K562 (cell line): ENCODE data around the gene ENTR1. TPM values are rescaled to one million over a fixed set of nuclear protein-coding genes. Genes with fewer than 3 reads are reported as not detected.
A peak's percentile ranks its signal among the peaks of the same experiment; 100 is the strongest.
"Not testable (repeated sequence)": the region's sequence is repeated elsewhere in the genome, so short reads cannot be mapped to it uniquely, and the experiment has no call there.

Source experiments
- ATAC-seq: fragments of 200-7000 bp; cut with Tn5 transposase; 3 replicates; pipeline ENCODE4 v1.9.1; 2020; ENCODE audit warnings: moderate library complexity
- BruUV-seq: library from RNA; stranded (reverse); fragments of 400-500 nt; replicated peaks from 2 replicates; lab custom pipeline; 2021; lab: Mats Ljungman, UMichigan
- CTCF ChIA-PET: fragments of 300-600 bp; formaldehyde crosslinking; extraction: SDS; loops from one replicate; lab custom pipeline; 2021; ENCODE audit warnings: low intra/inter-chr PET ratio; lab: Yijun Ruan, JAX
- POLR2A ChIA-PET: fragments of 300-600, 350-650 bp; sonication (Branson Sonifier 250); formaldehyde crosslinking; extraction: SDS; loops from one replicate; lab custom pipeline; 2021; ENCODE audit warnings: antibody characterized with exemption, inconsistent platforms; lab: Yijun Ruan, JAX
- DNase-seq, 4 experiments: peaks; one replicate each; pipeline versions ENCODE4 v3.0.0 to v3.0.0-alpha.2; 2011 to 2018; ENCODE audit warnings: low spot score in 3 of 4, mixed read lengths in 3 of 4; ENCODE audit errors: extremely low read depth in 1 of 4
- FAIRE-seq: peaks from 2 replicates; lab custom pipeline; 2011; peaks lifted over from hg19 to GRCh38; lab: Jason Lieb, UNC
- H2AFZ ChIP-seq: 2 replicates; pipeline ENCODE4 v1.6.0; 2011; ENCODE audit warnings: low read depth, low read length, control low read depth, inconsistent platforms
- H3K27ac ChIP-seq: fragments of 200-600 bp; 3 replicates; pipeline ENCODE4 v1.8.0; 2011; ENCODE audit warnings: low read depth, mild to moderate bottlenecking, control low read depth, inconsistent platforms, low read length, moderate library complexity, mixed read lengths; ENCODE audit errors: extremely low read depth
- H3K27me3 ChIP-seq, 2 experiments: fragments of 300-600 bp in 1 of 2; 2 replicates in 1 of 2; 3 replicates in 1 of 2; pipeline versions ENCODE4 v1.6.0 to v1.8.0; 2011; ENCODE audit warnings: inconsistent platforms in 2 of 2, low read length in 2 of 2, mild to moderate bottlenecking in 1 of 2, mixed read lengths in 1 of 2, moderate library complexity in 1 of 2; ENCODE audit not compliant: control insufficient read depth in 2 of 2, insufficient read depth in 2 of 2
- H3K36me3 ChIP-seq: fragments of 300-600 bp; 3 replicates; pipeline ENCODE4 v1.8.0; 2011; ENCODE audit warnings: mild to moderate bottlenecking, low read length, inconsistent platforms; ENCODE audit not compliant: control insufficient read depth, insufficient read depth
- H3K4me1 ChIP-seq, 2 experiments: fragments of 200-600 bp in 1 of 2; replicated peaks in 1 of 2; 2 replicates in 1 of 2; 3 replicates in 1 of 2; pipeline versions ENCODE4 v1.5.1 to v1.8.0; 2011; ENCODE audit warnings: inconsistent platforms in 2 of 2, low read length in 2 of 2, mild to moderate bottlenecking in 1 of 2, mixed read lengths in 1 of 2, moderate library complexity in 1 of 2; ENCODE audit not compliant: control insufficient read depth in 2 of 2, insufficient read depth in 2 of 2
- H3K4me2 ChIP-seq: 2 replicates; pipeline ENCODE4 v1.6.1; 2011; ENCODE audit warnings: low read length, control low read depth, inconsistent platforms, mixed read lengths; ENCODE audit not compliant: insufficient read depth
- H3K4me3 ChIP-seq: fragments of 200-600 bp; sonication (generic), shearing (Covaris generic); 2 replicates; pipeline ENCODE4 v1.5.1; 2016; ENCODE audit warnings: control low read depth, inconsistent platforms
- H3K79me2 ChIP-seq: fragments of 200-600 bp; 3 replicates; pipeline ENCODE4 v1.8.0; 2011; ENCODE audit warnings: low read length, inconsistent platforms; ENCODE audit not compliant: control insufficient read depth, insufficient read depth
- H3K9ac ChIP-seq, 2 experiments: 2 replicates each; pipeline versions ENCODE4 v1.6.0 to v1.6.1; 2011; ENCODE audit warnings: low read depth in 2 of 2, low read length in 2 of 2, control low read depth in 1 of 2, inconsistent platforms in 1 of 2, mild to moderate bottlenecking in 1 of 2, mixed read lengths in 1 of 2; ENCODE audit not compliant: insufficient read depth in 1 of 2
- H3K9me1 ChIP-seq: one replicate; pipeline ENCODE4 v1.6.0; 2011; ENCODE audit warnings: inconsistent platforms, mild to moderate bottlenecking, low read length, moderate library complexity; ENCODE audit not compliant: control insufficient read depth, insufficient read depth
- H3K9me3 ChIP-seq: replicated peaks from 2 replicates; pipeline ENCODE4 v1.5.1; 2011; ENCODE audit warnings: low read depth, low read length, inconsistent platforms; ENCODE audit not compliant: control insufficient read depth, insufficient read depth
- H4K20me1 ChIP-seq: replicated peaks from 2 replicates; pipeline ENCODE4 v1.6.1; 2011; ENCODE audit warnings: low read length, inconsistent platforms, mixed read lengths; ENCODE audit not compliant: control insufficient read depth, insufficient read depth
- CBFB ChIP-seq: sonication (generic); formaldehyde crosslinking; IDR thresholded peaks from 2 replicates; pipeline ENCODE4 v1.4.0; 2020; ENCODE audit warnings: mild to moderate bottlenecking, missing genetic modification reagents
- POLR2G ChIP-seq: fragments of 200-400 bp; formaldehyde crosslinking; IDR thresholded peaks from 2 replicates; pipeline ENCODE4 v1.6.1; 2017; ENCODE audit warnings: low read depth, mild to moderate bottlenecking, antibody characterized with exemption, low read length, moderate library complexity
- RBFOX2 ChIP-seq: fragments of 200-400 bp; formaldehyde crosslinking; IDR thresholded peaks from 2 replicates; pipeline ENCODE4 v1.6.1; 2017; ENCODE audit warnings: low read depth, mild to moderate bottlenecking, low read length, moderate library complexity
- WGBS: fragments of 100-300 bp; shearing (Covaris generic); methylation state at CpG from one replicate; pipeline ENCODE4 v1.1.6; 2016; ENCODE audit warnings: low coverage, mixed read lengths; ENCODE audit not compliant: insufficient coverage; ENCODE audit errors: missing lambda C conversion rate; 5-methylcytosine and 5-hydroxymethylcytosine counted together
- in situ Hi-C: fragments of 300-500 bp; cut with MboI; formaldehyde crosslinking; loops from 4 replicates; pipeline ENCODE4 v1.15.0; 2018; ENCODE audit warnings: inconsistent platforms, mixed read lengths
- intact Hi-C: fragments of 100-400 bp; cut with micrococcal nuclease; formaldehyde crosslinking; loops from 2 replicates; pipeline ENCODE4 v1.14.2; 2022
- polyA plus RNA-seq, 8 experiments: library from polyadenylated mRNA; depleted of rRNA in 4 of 8; stranded (reverse) in 5 of 8; unstranded in 3 of 8; fragments of >200 nt; fragmentation: Nextera tagmentation in 2 of 8; fragmentation: Illumina TruSeq in 1 of 8; extraction: Ambion mirVana in 2 of 8; extraction: Trizol in 1 of 8; gene quantifications; 2 replicates each; pipeline versions ENCODE4 v1.2.1 to v1.2.3, GENCODE V29; 2011 to 2014; ENCODE audit warnings: inconsistent platforms in 1 of 8, missing spikeins in 1 of 8
- total RNA-seq, 7 experiments: library from RNA; depleted of rRNA in 6 of 7; stranded (reverse); fragments of >200 nt in 6 of 7; fragmentation: Illumina TruSeq in 2 of 7; extraction: Trizol in 2 of 7; gene quantifications; 2 replicates each; pipeline versions ENCODE4 v1.2.1 to v1.2.3, GENCODE V29; 2011 to 2021; ENCODE audit warnings: low replicate concordance in 1 of 7

Gene ENTR1
- total and polyA plus RNA-seq, 9 of the 15 experiments (the other 6 are each of a cell fraction or from before 2014, with no cell fraction given) = 6.7 to 106 (median 72.6) TPM

DNA sequence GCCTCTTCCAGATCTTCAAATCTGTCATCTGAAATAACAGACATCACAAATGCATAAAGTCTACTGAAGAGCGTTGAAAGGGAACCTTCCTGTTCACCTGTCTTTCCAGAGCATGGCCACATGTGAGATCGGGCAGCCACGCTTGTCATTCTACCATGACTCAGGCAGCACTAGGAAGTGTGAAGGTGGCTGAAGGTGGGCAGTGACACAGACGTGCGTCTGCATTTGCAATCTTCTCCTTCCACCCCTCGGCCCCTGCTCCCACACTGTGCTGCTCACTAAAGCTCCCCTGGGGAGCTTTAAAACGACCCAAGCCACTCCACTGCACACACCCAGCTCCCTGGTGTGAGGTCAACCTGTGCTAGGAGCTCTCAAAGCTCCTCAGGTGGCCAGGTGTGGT, 2.5 kb downstream of the ENTR1 start:
- Histone ChIP-seq H3K9me3 (no peaks in the 10 kb centered on the region), H3K36me3 (peaks cover 73% of the 10 kb centered on the region), H3K27me3 (no peaks in the 10 kb centered on the region), H3K4me3 (no peak overlapping the region), H3K79me2 (peaks cover 55% of the 10 kb centered on the region), H3K27ac (no peak overlapping the region), H3K9me1 (no peaks in the 10 kb centered on the region), H3K9ac (peak overlapping the region in 1 of 2 experiments; percentile 55; a peak in 2 of 4 replicates), H3K4me2 (no peak overlapping the region), H2AFZ (no peak overlapping the region), H3K4me1 (peaks cover 16 to 45% of the 10 kb centered on the region in 2 experiments; a peak in 4 of 5 replicates), H4K20me1 (no peaks in the 10 kb centered on the region; the same call in none of the 2 replicates)
- DNase-seq = no peak
- POLR2A ChIA-PET = interaction anchor here (1.7 kb wide), 1 partner anchor 11 kb away, joined by 6 read pairs; no protein-coding TSS in a partner anchor
- 81% methylated on average over 7 of the region's 7 CpGs for WGBS
- CTCF ChIA-PET = no interaction called here
- TF ChIP-seq CBFB (CRISPR knock-in tag) (no peak), POLR2G (0 out of 2 replicates have a peak, but pooled peaks have one; percentile 46)
- FAIRE-seq = no peak
- in situ Hi-C loops = no loop called here
- no peak for ATAC-seq
- intact Hi-C loops = no loop called here
- BruUV-seq = no TSS peak

DNA sequence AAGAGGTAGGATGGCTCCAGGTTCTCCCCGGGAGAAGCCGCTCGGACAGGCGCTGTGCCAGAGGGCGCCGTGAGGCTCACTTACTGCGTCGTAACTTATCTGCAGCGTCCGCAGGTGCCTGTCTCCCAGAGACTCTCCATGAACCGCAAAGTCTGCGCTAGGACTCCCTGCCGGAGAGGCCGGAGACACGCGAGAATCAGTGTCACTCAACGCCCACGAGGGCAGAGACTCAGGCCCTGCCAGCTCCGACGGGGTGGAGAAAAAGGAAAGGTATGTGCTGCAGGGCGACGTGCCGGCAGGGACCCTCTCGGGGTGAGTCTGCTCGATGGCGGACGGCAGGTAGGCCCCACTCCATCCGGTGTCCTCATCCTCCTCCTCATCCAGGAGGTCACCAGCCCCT, 3.4 kb downstream of the ENTR1 start:
- H2AFZ ChIP-seq, intact Hi-C loops, H3K4me2 ChIP-seq, FAIRE-seq, H3K27me3 ChIP-seq, H3K9me1 ChIP-seq, H4K20me1 ChIP-seq, DNase-seq, in situ Hi-C loops, CTCF ChIA-PET, POLR2A ChIA-PET, H3K9me3 ChIP-seq, ATAC-seq, H3K4me3 ChIP-seq, H3K27ac ChIP-seq: not testable (repeated sequence)
- TSS peak; percentile 5 for BruUV-seq
- Histone ChIP-seq H3K4me1 (peaks cover 16 to 45% of the 10 kb centered on the region in 2 experiments; a peak in 4 of 5 replicates), H3K36me3 (peaks cover 72% of the 10 kb centered on the region), H3K9ac (0 out of 4 replicates have a peak overlapping the region, but pooled peaks of 1 of the 2 experiments have one; percentile 75), H3K79me2 (peaks cover 47% of the 10 kb centered on the region)
- WGBS = 88% methylated on average over 27 of the region's 28 CpGs
- TF ChIP-seq POLR2G (peak; percentile 52), RBFOX2 (peak; percentile 30; the same call in 1 of the 2 replicates)

- H3K4me3 ChIP-seq, H3K27ac ChIP-seq, FAIRE-seq, ATAC-seq, in situ Hi-C loops, H3K9ac ChIP-seq, DNase-seq, intact Hi-C loops, H3K27me3 ChIP-seq, BruUV-seq, H3K9me3 ChIP-seq, H4K20me1 ChIP-seq, H3K4me2 ChIP-seq, CTCF ChIA-PET, H2AFZ ChIP-seq, H3K9me1 ChIP-seq: not testable (repeated sequence)
- peaks cover 73% of the 10 kb centered on the region for H3K36me3 ChIP-seq
- H3K79me2 ChIP-seq = peaks cover 35% of the 10 kb centered on the region
- WGBS = 85% methylated on average over 10 of the region's 10 CpGs
- H3K4me1 ChIP-seq = peaks cover 9 to 48% of the 10 kb centered on the region in 2 experiments; a peak in 4 of 5 replicates
- POLR2A ChIA-PET = interaction anchor here (0.6 kb wide), 2 partner anchors 34 to 69 kb away, joined by 3 read pairs; no protein-coding TSS in a partner anchor
Observed at GRCh38 chr9:136405904-136406303, 4.5 kb downstream of the ENTR1 start.
